A549 (cell line): ENCODE measurements around the gene NDC1. TPM values are rescaled to one million over a fixed set of nuclear protein-coding genes. Genes with fewer than 3 reads are reported as not detected.

Source experiments
- ATAC-seq, 2 experiments: fragments of 200-7000 bp in 1 of 2; fragments of >200 bp in 1 of 2; cut with Nextera tagmentation in 1 of 2; cut with Tn5 transposase in 1 of 2; 3 replicates each; pipeline versions ENCODE4 v1.8.0 to v1.9.1; 2018 to 2020; ENCODE audit warnings: mild to moderate bottlenecking in 1 of 2, moderate library complexity in 1 of 2
- CTCF ChIA-PET: fragments of 300-600 bp; sonication (Branson Sonifier 250); formaldehyde crosslinking; extraction: SDS; loops from one replicate; lab custom pipeline; 2021; ENCODE audit warnings: antibody characterized with exemption, inconsistent platforms; lab: Yijun Ruan, JAX
- POLR2A ChIA-PET: fragments of 350-600 bp; formaldehyde crosslinking; extraction: SDS; loops from one replicate; lab custom pipeline; 2021; ENCODE audit warnings: antibody characterized with exemption, inconsistent platforms; lab: Yijun Ruan, JAX
- DNase-seq, 2 experiments: peaks; one replicate each; pipeline versions ENCODE4 v3.0.0 to v3.0.0-alpha.2; 2011 to 2016; ENCODE audit warnings: low read depth in 1 of 2, low spot score in 1 of 2
- FAIRE-seq: peaks from 2 replicates; lab custom pipeline; 2011; peaks lifted over from hg19 to GRCh38; lab: Jason Lieb, UNC
- H3K27ac ChIP-seq, 2 experiments: fragments of >200 bp; sonication (Bioruptor Twin); formaldehyde crosslinking; 3 replicates each; pipeline ENCODE4 v1.5.1; 2016 to 2017
- H3K4me1 ChIP-seq: fragments of >200 bp; sonication (Bioruptor Twin); formaldehyde crosslinking; 3 replicates; pipeline ENCODE4 v1.6.1; 2016
- H3K4me2 ChIP-seq: fragments of >200 bp; sonication (Bioruptor Twin); formaldehyde crosslinking; 3 replicates; pipeline ENCODE4 v1.6.1; 2016
- H3K4me3 ChIP-seq: fragments of >200 bp; sonication (Bioruptor Twin); formaldehyde crosslinking; 3 replicates; pipeline ENCODE4 v1.5.1; 2016
- H3K9me3 ChIP-seq: fragments of >200 bp; sonication (Bioruptor Twin); formaldehyde crosslinking; 3 replicates; pipeline ENCODE4 v1.6.1; 2016
- BHLHE40 ChIP-seq: IDR thresholded peaks from 2 replicates; pipeline ENCODE4 v1.6.1; 2012; ENCODE audit warnings: low read depth, low read length, inconsistent platforms
- CHD2 ChIP-seq: fragments of 150-350 bp; IDR thresholded peaks from 2 replicates; pipeline ENCODE4 v1.6.1; 2014; ENCODE audit warnings: low read length; ENCODE audit not compliant: partially characterized antibody
- EP300 ChIP-seq, 2 experiments: fragments of >200 bp; sonication (Bioruptor Twin); formaldehyde crosslinking; IDR thresholded peaks; 2 replicates in 1 of 2; 3 replicates in 1 of 2; pipeline ENCODE4 v1.6.1; 2016 to 2017
- ESRRA ChIP-seq: fragments of 150-350 bp; IDR thresholded peaks from 2 replicates; pipeline ENCODE4 v1.6.1; 2014; ENCODE audit warnings: mild to moderate bottlenecking, low read length, borderline replicate concordance
- JUN ChIP-seq, 2 experiments: fragments of >200 bp; sonication (Bioruptor Twin); formaldehyde crosslinking; IDR thresholded peaks; 2 replicates in 1 of 2; 3 replicates in 1 of 2; pipeline ENCODE4 v1.6.1; 2016 to 2017
- KDM1A ChIP-seq: fragments of 200-600 bp; sonication (generic); IDR thresholded peaks from 2 replicates; pipeline ENCODE4 v1.6.1; 2016; ENCODE audit warnings: low read depth, mild to moderate bottlenecking
- KDM5A ChIP-seq: fragments of 200-600 bp; sonication (generic); IDR thresholded peaks from 2 replicates; pipeline ENCODE4 v1.6.1; 2016; ENCODE audit warnings: antibody characterized with exemption, mild to moderate bottlenecking
- MAFK ChIP-seq: fragments of 450-650 bp; IDR thresholded peaks from 2 replicates; pipeline ENCODE4 v1.6.1; 2014; ENCODE audit not compliant: partially characterized antibody
- MAZ ChIP-seq: fragments of 150-350 bp; IDR thresholded peaks from 2 replicates; pipeline ENCODE4 v1.6.1; 2014; ENCODE audit warnings: antibody characterized with exemption, low read depth, low read length, borderline replicate concordance
- POLR2A ChIP-seq: IDR thresholded peaks from 2 replicates; pipeline ENCODE4 v1.6.1; 2012; ENCODE audit warnings: mild to moderate bottlenecking, low read length
- POLR2AphosphoS2 ChIP-seq: conservative IDR thresholded peaks from 2 replicates; pipeline ENCODE4 v1.6.1; 2012; ENCODE audit warnings: low read length, improper control_type of control experiment, inconsistent platforms
- RARB ChIP-seq: fragments of 250-450 bp; sonication (Bioruptor Pico); IDR thresholded peaks from 2 replicates; pipeline ENCODE4 v1.8.0; 2021; ENCODE audit warnings: mild to moderate bottlenecking, moderate library complexity
- RFX5 ChIP-seq: fragments of 450-650 bp; IDR thresholded peaks from 2 replicates; pipeline ENCODE4 v1.7.1; 2014; ENCODE audit warnings: antibody characterized with exemption, mild to moderate bottlenecking, moderate library complexity
- SMC3 ChIP-seq: fragments of >200 bp; sonication (Bioruptor Twin); formaldehyde crosslinking; IDR thresholded peaks from 3 replicates; pipeline ENCODE4 v1.6.1; 2018; ENCODE audit warnings: inconsistent platforms
- WGBS: methylation state at CpG from one replicate; pipeline ENCODE4 v1.1.6; 2017; ENCODE audit errors: missing lambda C conversion rate; 5-methylcytosine and 5-hydroxymethylcytosine counted together
- polyA plus RNA-seq, 4 experiments: library from polyadenylated mRNA; depleted of rRNA in 3 of 4; stranded (reverse); fragments of >200 nt; fragmentation: RNase III in 1 of 4; extraction: RNeasy Plus Mini Kit Qiagen cat#74134 plus additional on column Dnase treatment in 1 of 4; gene quantifications; 2 replicates in 3 of 4; 3 replicates in 1 of 4; pipeline ENCODE4 v1.2.3, GENCODE V29; 2011 to 2017
- TF ChIP-seq, protein P1 (sequence below): fragments of >200 bp; sonication (Bioruptor Twin); formaldehyde crosslinking; IDR thresholded peaks from 3 replicates; pipeline ENCODE4 v1.6.1; 2016
- TF ChIP-seq, protein P2 (sequence below): fragments of 450-650 bp; IDR thresholded peaks from 2 replicates; pipeline ENCODE4 v1.6.1; 2014; ENCODE audit warnings: antibody characterized with exemption
- TF ChIP-seq, protein P3 (sequence below): fragments of >200 bp; sonication (Bioruptor Twin); formaldehyde crosslinking; IDR thresholded peaks from 2 replicates; pipeline ENCODE4 v1.6.1; 2016
- TF ChIP-seq, protein P4 (sequence below): fragments of 200-600 bp; sonication (generic); IDR thresholded peaks from 2 replicates; pipeline ENCODE4 v1.6.1; 2016; ENCODE audit warnings: antibody characterized with exemption, mild to moderate bottlenecking, moderate library complexity
- TF ChIP-seq, protein P5 (sequence below): fragments of >200 bp; sonication (Bioruptor Twin); formaldehyde crosslinking; IDR thresholded peaks from 3 replicates; pipeline ENCODE4 v1.5.1; 2016
- TF ChIP-seq, protein P6 (sequence below): fragments of 250-450 bp; sonication (Bioruptor Pico); IDR thresholded peaks from 2 replicates; pipeline ENCODE4 v1.5.0; 2021; ENCODE audit warnings: mild to moderate bottlenecking, moderate library complexity, borderline replicate concordance
- TF ChIP-seq, protein P7 (sequence below): IDR thresholded peaks from 2 replicates; pipeline ENCODE4 v1.6.1; 2012

The NDC1 gene
- polyA plus RNA-seq, 2 of the 4 experiments (the other 2 are of a cell fraction) = 26.4 to 49.5 TPM

DNA sequence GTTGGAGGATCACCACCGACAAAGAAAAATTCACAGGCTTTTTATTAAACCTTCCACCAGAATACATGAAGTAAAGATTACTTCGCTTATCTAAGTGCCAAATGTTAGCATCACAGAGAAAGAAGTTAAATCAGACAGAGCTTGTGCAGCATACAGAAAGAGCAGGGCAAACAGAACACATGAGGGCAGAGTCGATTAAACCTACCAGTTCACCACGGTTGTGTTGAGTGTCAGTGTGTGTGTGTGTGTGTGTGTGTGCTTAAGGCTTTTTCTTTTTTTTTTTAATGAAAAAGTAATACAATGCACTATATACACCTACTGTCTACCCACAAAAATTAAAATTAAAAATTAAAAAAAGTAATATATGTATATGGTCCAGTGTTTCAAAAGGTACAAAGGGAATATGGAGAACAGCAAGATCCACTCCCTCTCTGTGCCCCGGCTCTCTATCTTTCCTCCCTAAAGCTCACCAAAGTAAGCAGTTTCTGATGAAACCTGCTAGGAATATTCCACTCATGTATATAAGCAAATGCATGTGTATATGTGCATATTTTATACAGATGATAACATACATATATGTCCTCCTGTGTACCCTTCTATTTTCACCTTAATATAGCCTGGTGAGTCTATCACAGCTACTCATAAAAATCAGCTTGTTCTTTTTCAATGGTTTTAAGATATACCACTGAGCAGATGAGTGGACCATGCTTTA, 33.8 kb upstream of the NDC1 start (continued):
- TF ChIP-seq, protein P1, sequence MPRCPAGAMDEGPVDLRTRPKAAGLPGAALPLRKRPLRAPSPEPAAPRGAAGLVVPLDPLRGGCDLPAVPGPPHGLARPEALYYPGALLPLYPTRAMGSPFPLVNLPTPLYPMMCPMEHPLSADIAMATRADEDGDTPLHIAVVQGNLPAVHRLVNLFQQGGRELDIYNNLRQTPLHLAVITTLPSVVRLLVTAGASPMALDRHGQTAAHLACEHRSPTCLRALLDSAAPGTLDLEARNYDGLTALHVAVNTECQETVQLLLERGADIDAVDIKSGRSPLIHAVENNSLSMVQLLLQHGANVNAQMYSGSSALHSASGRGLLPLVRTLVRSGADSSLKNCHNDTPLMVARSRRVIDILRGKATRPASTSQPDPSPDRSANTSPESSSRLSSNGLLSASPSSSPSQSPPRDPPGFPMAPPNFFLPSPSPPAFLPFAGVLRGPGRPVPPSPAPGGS = no peak
- TF ChIP-seq EP300 (IDR thresholded peaks at IDR 0.05) = no peak
- TF ChIP-seq, protein P2, sequence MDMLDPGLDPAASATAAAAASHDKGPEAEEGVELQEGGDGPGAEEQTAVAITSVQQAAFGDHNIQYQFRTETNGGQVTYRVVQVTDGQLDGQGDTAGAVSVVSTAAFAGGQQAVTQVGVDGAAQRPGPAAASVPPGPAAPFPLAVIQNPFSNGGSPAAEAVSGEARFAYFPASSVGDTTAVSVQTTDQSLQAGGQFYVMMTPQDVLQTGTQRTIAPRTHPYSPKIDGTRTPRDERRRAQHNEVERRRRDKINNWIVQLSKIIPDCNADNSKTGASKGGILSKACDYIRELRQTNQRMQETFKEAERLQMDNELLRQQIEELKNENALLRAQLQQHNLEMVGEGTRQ = no peak

DNA sequence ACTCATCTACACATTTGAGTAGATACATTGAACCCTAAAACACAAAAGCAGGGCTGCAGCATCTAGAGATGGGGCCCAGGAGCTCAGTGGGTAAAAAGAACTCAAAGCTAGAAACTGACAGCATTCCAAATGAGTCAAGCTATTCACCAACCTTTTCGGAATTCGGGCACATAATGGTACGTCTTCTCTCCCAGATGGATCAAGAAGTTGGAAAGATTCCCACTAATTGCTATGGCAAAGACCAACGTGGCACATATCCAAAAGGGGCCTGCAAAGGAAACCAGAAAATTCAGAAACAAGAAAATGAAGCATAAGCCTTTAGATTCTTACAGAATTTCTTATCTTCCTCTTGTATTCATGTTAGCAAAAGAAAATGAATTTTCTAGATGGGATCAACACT, 33.1 kb upstream of the NDC1 start:
- ATAC-seq (no peak), DNase-seq (no peak), FAIRE-seq (no peak)
- TF ChIP-seq JUN (IDR thresholded peaks at IDR 0.05) (no peak), ESRRA (no peak), POLR2AphosphoS2 (no peak), CHD2 (no peak), BHLHE40 (no peak), SMC3 (no peak), MAFK (no peak), RARB (no peak), KDM1A (no peak), MAZ (no peak), KDM5A (no peak), POLR2A (no peak), RFX5 (no peak)
- TF ChIP-seq, protein P3, sequence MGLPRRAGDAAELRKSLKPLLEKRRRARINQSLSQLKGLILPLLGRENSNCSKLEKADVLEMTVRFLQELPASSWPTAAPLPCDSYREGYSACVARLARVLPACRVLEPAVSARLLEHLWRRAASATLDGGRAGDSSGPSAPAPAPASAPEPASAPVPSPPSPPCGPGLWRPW = no peak
- TF ChIP-seq, protein P4, sequence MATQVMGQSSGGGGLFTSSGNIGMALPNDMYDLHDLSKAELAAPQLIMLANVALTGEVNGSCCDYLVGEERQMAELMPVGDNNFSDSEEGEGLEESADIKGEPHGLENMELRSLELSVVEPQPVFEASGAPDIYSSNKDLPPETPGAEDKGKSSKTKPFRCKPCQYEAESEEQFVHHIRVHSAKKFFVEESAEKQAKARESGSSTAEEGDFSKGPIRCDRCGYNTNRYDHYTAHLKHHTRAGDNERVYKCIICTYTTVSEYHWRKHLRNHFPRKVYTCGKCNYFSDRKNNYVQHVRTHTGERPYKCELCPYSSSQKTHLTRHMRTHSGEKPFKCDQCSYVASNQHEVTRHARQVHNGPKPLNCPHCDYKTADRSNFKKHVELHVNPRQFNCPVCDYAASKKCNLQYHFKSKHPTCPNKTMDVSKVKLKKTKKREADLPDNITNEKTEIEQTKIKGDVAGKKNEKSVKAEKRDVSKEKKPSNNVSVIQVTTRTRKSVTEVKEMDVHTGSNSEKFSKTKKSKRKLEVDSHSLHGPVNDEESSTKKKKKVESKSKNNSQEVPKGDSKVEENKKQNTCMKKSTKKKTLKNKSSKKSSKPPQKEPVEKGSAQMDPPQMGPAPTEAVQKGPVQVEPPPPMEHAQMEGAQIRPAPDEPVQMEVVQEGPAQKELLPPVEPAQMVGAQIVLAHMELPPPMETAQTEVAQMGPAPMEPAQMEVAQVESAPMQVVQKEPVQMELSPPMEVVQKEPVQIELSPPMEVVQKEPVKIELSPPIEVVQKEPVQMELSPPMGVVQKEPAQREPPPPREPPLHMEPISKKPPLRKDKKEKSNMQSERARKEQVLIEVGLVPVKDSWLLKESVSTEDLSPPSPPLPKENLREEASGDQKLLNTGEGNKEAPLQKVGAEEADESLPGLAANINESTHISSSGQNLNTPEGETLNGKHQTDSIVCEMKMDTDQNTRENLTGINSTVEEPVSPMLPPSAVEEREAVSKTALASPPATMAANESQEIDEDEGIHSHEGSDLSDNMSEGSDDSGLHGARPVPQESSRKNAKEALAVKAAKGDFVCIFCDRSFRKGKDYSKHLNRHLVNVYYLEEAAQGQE = no peak
- TF ChIP-seq, protein P5, sequence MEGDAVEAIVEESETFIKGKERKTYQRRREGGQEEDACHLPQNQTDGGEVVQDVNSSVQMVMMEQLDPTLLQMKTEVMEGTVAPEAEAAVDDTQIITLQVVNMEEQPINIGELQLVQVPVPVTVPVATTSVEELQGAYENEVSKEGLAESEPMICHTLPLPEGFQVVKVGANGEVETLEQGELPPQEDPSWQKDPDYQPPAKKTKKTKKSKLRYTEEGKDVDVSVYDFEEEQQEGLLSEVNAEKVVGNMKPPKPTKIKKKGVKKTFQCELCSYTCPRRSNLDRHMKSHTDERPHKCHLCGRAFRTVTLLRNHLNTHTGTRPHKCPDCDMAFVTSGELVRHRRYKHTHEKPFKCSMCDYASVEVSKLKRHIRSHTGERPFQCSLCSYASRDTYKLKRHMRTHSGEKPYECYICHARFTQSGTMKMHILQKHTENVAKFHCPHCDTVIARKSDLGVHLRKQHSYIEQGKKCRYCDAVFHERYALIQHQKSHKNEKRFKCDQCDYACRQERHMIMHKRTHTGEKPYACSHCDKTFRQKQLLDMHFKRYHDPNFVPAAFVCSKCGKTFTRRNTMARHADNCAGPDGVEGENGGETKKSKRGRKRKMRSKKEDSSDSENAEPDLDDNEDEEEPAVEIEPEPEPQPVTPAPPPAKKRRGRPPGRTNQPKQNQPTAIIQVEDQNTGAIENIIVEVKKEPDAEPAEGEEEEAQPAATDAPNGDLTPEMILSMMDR = no peak
- TF ChIP-seq, protein P6, sequence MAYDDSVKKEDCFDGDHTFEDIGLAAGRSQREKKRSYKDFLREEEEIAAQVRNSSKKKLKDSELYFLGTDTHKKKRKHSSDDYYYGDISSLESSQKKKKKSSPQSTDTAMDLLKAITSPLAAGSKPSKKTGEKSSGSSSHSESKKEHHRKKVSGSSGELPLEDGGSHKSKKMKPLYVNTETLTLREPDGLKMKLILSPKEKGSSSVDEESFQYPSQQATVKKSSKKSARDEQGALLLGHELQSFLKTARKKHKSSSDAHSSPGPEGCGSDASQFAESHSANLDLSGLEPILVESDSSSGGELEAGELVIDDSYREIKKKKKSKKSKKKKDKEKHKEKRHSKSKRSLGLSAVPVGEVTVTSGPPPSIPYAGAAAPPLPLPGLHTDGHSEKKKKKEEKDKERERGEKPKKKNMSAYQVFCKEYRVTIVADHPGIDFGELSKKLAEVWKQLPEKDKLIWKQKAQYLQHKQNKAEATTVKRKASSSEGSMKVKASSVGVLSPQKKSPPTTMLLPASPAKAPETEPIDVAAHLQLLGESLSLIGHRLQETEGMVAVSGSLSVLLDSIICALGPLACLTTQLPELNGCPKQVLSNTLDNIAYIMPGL = no peak
- TF ChIP-seq, protein P7, sequence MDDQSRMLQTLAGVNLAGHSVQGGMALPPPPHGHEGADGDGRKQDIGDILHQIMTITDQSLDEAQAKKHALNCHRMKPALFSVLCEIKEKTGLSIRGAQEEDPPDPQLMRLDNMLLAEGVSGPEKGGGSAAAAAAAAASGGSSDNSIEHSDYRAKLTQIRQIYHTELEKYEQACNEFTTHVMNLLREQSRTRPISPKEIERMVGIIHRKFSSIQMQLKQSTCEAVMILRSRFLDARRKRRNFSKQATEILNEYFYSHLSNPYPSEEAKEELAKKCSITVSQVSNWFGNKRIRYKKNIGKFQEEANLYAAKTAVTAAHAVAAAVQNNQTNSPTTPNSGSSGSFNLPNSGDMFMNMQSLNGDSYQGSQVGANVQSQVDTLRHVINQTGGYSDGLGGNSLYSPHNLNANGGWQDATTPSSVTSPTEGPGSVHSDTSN = no peak
- Histone ChIP-seq H3K27ac (no peak overlapping the region), H3K4me3 (no peak overlapping the region), H3K4me2 (no peak overlapping the region), H3K9me3 (no peaks in the 10 kb centered on the region), H3K4me1 (no peaks in the 10 kb centered on the region)
- ChIA-PET POLR2A (no interaction called here), CTCF (interaction anchor here (0.8 to 6.6 kb wide), 5 partner anchors 8 to 88 kb away, joined by 3 to 46 read pairs (median 20); no protein-coding TSS in a partner anchor)
- 77% methylated on average over 4 of the region's 4 CpGs for WGBS
